WTC11 (cell line): Measurements from ENCODE around the gene LARP1B. TPM values are rescaled to one million over a fixed set of nuclear protein-coding genes. Genes with fewer than 3 reads are reported as not detected.

Source experiments
- ATAC-seq: fragments of 200-7000 bp; cut with Tn5 transposase; 2 replicates; pipeline ENCODE4 v1.10.0; 2021; ENCODE audit warnings: mild to moderate bottlenecking, moderate library complexity
- CTCF ChIA-PET: fragments of 300-600 bp; sonication (Branson Sonifier 250); formaldehyde crosslinking; loops from one replicate; lab custom pipeline; 2021; ENCODE audit warnings: antibody characterized with exemption; lab: Charles Lee
- POLR2A ChIA-PET: fragments of 350-600 bp; sonication (Branson Sonifier 250); formaldehyde crosslinking; loops from one replicate; lab custom pipeline; 2021; ENCODE audit warnings: antibody characterized with exemption; lab: Charles Lee
- DNase-seq: peaks from one replicate; pipeline ENCODE4 v3.0.0; 2021; ENCODE audit warnings: low spot score
- H3K27ac Mint-ChIP-seq: 2 replicates; pipeline ENCODE4 v1.8.0; 2021; ENCODE audit warnings: mixed read lengths
- H3K27me3 Mint-ChIP-seq: 2 replicates; pipeline ENCODE4 v1.8.0; 2021; ENCODE audit warnings: low read depth, mild to moderate bottlenecking, moderate library complexity, mixed read lengths
- H3K36me3 Mint-ChIP-seq: 2 replicates; pipeline ENCODE4 v1.8.0; 2021; ENCODE audit warnings: mixed read lengths
- H3K4me1 Mint-ChIP-seq: 2 replicates; pipeline ENCODE4 v1.8.0; 2022; ENCODE audit warnings: mixed read lengths
- H3K4me3 Mint-ChIP-seq: 2 replicates; pipeline ENCODE4 v1.8.0; 2021; ENCODE audit warnings: mild to moderate bottlenecking, moderate library complexity, mixed read lengths
- H3K9me3 Mint-ChIP-seq: 2 replicates; pipeline ENCODE4 v1.8.0; 2021; ENCODE audit warnings: mixed read lengths
- CREM ChIP-seq: sonication (generic); formaldehyde crosslinking; IDR thresholded peaks from 2 replicates; pipeline ENCODE4 v1.8.1; 2022; ENCODE audit warnings: mild to moderate bottlenecking, missing genetic modification reagents, moderate library complexity
- ELF4 ChIP-seq: sonication (generic); formaldehyde crosslinking; IDR thresholded peaks from 2 replicates; pipeline ENCODE4 v1.8.1; 2022; ENCODE audit warnings: low read depth, mild to moderate bottlenecking, moderate library complexity, missing genetic modification reagents
- EMX1 ChIP-seq: fragments of 250-450 bp; sonication (Bioruptor Pico); IDR thresholded peaks from 2 replicates; pipeline ENCODE4 v1.8.0; 2021; ENCODE audit warnings: mild to moderate bottlenecking
- FOXK1 ChIP-seq: sonication (generic); formaldehyde crosslinking; IDR thresholded peaks from 2 replicates; pipeline ENCODE4 v1.8.0; 2022; ENCODE audit warnings: mild to moderate bottlenecking, moderate library complexity, missing genetic modification reagents
- GTF2I ChIP-seq: fragments of 250-450 bp; sonication (Bioruptor Pico); conservative IDR thresholded peaks from 2 replicates; pipeline ENCODE4 v1.4.0; 2021; ENCODE audit warnings: mild to moderate bottlenecking
- IRF2 ChIP-seq: sonication (generic); formaldehyde crosslinking; IDR thresholded peaks from 2 replicates; pipeline ENCODE4 v1.8.0; 2022; ENCODE audit warnings: low read depth, missing genetic modification reagents, borderline replicate concordance
- MXD4 ChIP-seq: fragments of 250-450 bp; sonication (Bioruptor Pico); IDR thresholded peaks from 2 replicates; pipeline ENCODE4 v1.8.0; 2021; ENCODE audit warnings: mild to moderate bottlenecking, moderate library complexity, borderline replicate concordance
- NFATC4 ChIP-seq: fragments of 250-450 bp; sonication (Bioruptor Pico); IDR thresholded peaks from 2 replicates; pipeline ENCODE4 v1.9.0; 2021; ENCODE audit warnings: mild to moderate bottlenecking
- TEAD4 ChIP-seq: sonication (generic); formaldehyde crosslinking; IDR thresholded peaks from 2 replicates; pipeline ENCODE4 v1.8.0; 2022; ENCODE audit warnings: mild to moderate bottlenecking, missing genetic modification reagents
- ZNF232 ChIP-seq: sonication (generic); formaldehyde crosslinking; IDR thresholded peaks from 2 replicates; pipeline ENCODE4 v1.8.0; 2022; ENCODE audit warnings: mild to moderate bottlenecking, missing genetic modification reagents
- ZNF396 ChIP-seq: fragments of 250-450 bp; sonication (Bioruptor Pico); IDR thresholded peaks from 2 replicates; pipeline ENCODE4 v1.8.0; 2021; ENCODE audit warnings: mild to moderate bottlenecking, moderate library complexity, borderline replicate concordance
- ZNF671 ChIP-seq: fragments of 250-450 bp; sonication (Bioruptor Pico); IDR thresholded peaks from 2 replicates; pipeline ENCODE4 v1.8.0; 2021; ENCODE audit warnings: mild to moderate bottlenecking
- total RNA-seq: library from RNA; stranded (reverse); gene quantifications from 3 replicates; pipeline ENCODE4 v1.2.3, GENCODE V29; 2021
- TF ChIP-seq, protein P1 (sequence below): sonication (generic); formaldehyde crosslinking; IDR thresholded peaks from 2 replicates; pipeline ENCODE4 v1.8.0; 2023; ENCODE audit warnings: missing genetic modification reagents, mild to moderate bottlenecking, borderline replicate concordance
- TF ChIP-seq, protein P2 (sequence below): sonication (generic); formaldehyde crosslinking; IDR thresholded peaks from 2 replicates; pipeline ENCODE4 v1.8.1; 2022; ENCODE audit warnings: mild to moderate bottlenecking, moderate library complexity, missing genetic modification reagents
- TF ChIP-seq, protein P3 (sequence below): sonication (generic); formaldehyde crosslinking; IDR thresholded peaks from 2 replicates; pipeline ENCODE4 v1.8.1; 2022; ENCODE audit warnings: mild to moderate bottlenecking, missing genetic modification reagents, moderate library complexity, borderline replicate concordance
- TF ChIP-seq, protein P4 (sequence below): sonication (generic); formaldehyde crosslinking; IDR thresholded peaks from 2 replicates; pipeline ENCODE4 v1.8.0; 2022; ENCODE audit warnings: mild to moderate bottlenecking, missing genetic modification reagents
- TF ChIP-seq, protein P5 (sequence below): sonication (generic); formaldehyde crosslinking; IDR thresholded peaks from 2 replicates; pipeline ENCODE4 v1.8.1; 2022; ENCODE audit warnings: low read depth, mild to moderate bottlenecking, moderate library complexity, missing genetic modification reagents, borderline replicate concordance

The LARP1B gene
- total RNA-seq, 1 experiment from 2014 or later = 35.6 TPM

DNA sequence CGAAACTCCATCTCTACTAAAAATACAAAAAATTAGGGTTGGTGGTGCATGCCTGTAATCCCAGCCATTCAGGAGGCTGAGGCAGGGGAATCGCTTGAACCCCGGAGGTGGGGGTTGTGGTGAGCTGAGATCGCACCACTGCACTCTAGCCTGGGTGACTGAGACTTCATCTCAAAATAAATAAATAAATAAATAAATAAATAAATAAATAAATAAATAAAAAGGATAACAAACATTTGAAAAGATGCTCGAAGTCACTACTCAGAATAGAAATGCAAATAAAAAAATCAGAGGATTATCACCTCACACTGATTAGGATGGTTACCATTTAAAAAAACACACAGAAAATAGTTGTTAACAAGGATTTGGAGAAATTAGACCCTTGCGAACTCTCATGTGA, 73.8 kb downstream of the LARP1B start:
- ChIA-PET POLR2A (no interaction called here), CTCF (no interaction called here)
- Mint-ChIP-seq H3K36me3 (peaks cover 39% of the 10 kb centered on the region), H3K27me3 (no peaks in the 10 kb centered on the region), H3K4me1 (no peaks in the 10 kb centered on the region), H3K4me3 (no peak overlapping the region), H3K9me3 (peaks cover 30% of the 10 kb centered on the region), H3K27ac (no peak overlapping the region)
- ATAC-seq = no peak
- DNase-seq = no peak
- TF ChIP-seq, protein P1, sequence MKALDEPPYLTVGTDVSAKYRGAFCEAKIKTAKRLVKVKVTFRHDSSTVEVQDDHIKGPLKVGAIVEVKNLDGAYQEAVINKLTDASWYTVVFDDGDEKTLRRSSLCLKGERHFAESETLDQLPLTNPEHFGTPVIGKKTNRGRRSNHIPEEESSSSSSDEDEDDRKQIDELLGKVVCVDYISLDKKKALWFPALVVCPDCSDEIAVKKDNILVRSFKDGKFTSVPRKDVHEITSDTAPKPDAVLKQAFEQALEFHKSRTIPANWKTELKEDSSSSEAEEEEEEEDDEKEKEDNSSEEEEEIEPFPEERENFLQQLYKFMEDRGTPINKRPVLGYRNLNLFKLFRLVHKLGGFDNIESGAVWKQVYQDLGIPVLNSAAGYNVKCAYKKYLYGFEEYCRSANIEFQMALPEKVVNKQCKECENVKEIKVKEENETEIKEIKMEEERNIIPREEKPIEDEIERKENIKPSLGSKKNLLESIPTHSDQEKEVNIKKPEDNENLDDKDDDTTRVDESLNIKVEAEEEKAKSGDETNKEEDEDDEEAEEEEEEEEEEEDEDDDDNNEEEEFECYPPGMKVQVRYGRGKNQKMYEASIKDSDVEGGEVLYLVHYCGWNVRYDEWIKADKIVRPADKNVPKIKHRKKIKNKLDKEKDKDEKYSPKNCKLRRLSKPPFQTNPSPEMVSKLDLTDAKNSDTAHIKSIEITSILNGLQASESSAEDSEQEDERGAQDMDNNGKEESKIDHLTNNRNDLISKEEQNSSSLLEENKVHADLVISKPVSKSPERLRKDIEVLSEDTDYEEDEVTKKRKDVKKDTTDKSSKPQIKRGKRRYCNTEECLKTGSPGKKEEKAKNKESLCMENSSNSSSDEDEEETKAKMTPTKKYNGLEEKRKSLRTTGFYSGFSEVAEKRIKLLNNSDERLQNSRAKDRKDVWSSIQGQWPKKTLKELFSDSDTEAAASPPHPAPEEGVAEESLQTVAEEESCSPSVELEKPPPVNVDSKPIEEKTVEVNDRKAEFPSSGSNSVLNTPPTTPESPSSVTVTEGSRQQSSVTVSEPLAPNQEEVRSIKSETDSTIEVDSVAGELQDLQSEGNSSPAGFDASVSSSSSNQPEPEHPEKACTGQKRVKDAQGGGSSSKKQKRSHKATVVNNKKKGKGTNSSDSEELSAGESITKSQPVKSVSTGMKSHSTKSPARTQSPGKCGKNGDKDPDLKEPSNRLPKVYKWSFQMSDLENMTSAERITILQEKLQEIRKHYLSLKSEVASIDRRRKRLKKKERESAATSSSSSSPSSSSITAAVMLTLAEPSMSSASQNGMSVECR (CRISPR knock-in tag) = no peak

DNA sequence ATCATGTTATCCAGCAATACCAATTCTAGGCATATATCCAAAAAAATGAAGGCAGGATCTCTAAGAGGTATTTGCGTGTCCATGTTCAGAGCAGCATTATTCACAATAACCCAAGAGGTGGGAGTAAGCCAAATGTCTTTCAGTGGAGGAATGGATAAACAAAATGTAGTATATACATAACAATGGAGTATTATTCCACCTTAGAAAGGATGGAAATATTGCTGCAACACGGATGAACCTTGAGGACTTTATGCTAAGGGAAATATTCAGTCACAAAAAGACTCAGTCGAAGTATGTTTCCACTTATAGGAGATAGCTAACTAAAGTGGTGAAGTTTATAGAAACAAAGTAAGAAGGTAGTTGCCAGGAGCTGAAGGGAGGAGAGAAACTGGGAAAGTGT, 74.3 kb downstream of the LARP1B start:
- CTCF ChIA-PET = no interaction called here

More for the DNA sequence above, 74.3 kb downstream of the LARP1B start:
- TF ChIP-seq ZNF396 (CRISPR knock-in tag) (no peak), ZNF671 (CRISPR knock-in tag) (no peak), GTF2I (CRISPR knock-in tag) (no peak), EMX1 (no peak), ELF4 (CRISPR knock-in tag) (no peak), CREM (CRISPR knock-in tag) (no peak), FOXK1 (CRISPR knock-in tag) (no peak), NFATC4 (CRISPR knock-in tag) (no peak), TEAD4 (no peak), MXD4 (CRISPR knock-in tag) (no peak), IRF2 (CRISPR knock-in tag) (no peak), ZNF232 (CRISPR knock-in tag) (no peak)
- TF ChIP-seq, protein P2, sequence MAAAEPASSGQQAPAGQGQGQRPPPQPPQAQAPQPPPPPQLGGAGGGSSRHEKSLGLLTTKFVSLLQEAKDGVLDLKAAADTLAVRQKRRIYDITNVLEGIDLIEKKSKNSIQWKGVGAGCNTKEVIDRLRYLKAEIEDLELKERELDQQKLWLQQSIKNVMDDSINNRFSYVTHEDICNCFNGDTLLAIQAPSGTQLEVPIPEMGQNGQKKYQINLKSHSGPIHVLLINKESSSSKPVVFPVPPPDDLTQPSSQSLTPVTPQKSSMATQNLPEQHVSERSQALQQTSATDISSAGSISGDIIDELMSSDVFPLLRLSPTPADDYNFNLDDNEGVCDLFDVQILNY (CRISPR knock-in tag) = no peak
- TF ChIP-seq, protein P1 (CRISPR knock-in tag) = no peak
- TF ChIP-seq, protein P3, sequence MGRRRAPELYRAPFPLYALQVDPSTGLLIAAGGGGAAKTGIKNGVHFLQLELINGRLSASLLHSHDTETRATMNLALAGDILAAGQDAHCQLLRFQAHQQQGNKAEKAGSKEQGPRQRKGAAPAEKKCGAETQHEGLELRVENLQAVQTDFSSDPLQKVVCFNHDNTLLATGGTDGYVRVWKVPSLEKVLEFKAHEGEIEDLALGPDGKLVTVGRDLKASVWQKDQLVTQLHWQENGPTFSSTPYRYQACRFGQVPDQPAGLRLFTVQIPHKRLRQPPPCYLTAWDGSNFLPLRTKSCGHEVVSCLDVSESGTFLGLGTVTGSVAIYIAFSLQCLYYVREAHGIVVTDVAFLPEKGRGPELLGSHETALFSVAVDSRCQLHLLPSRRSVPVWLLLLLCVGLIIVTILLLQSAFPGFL (CRISPR knock-in tag) = no peak
- TF ChIP-seq, protein P4, sequence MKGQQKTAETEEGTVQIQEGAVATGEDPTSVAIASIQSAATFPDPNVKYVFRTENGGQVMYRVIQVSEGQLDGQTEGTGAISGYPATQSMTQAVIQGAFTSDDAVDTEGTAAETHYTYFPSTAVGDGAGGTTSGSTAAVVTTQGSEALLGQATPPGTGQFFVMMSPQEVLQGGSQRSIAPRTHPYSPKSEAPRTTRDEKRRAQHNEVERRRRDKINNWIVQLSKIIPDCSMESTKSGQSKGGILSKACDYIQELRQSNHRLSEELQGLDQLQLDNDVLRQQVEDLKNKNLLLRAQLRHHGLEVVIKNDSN (CRISPR knock-in tag) = no peak
- TF ChIP-seq, protein P5, sequence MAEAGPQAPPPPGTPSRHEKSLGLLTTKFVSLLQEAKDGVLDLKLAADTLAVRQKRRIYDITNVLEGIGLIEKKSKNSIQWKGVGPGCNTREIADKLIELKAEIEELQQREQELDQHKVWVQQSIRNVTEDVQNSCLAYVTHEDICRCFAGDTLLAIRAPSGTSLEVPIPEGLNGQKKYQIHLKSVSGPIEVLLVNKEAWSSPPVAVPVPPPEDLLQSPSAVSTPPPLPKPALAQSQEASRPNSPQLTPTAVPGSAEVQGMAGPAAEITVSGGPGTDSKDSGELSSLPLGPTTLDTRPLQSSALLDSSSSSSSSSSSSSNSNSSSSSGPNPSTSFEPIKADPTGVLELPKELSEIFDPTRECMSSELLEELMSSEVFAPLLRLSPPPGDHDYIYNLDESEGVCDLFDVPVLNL (CRISPR knock-in tag) = no peak
- Mint-ChIP-seq H3K4me1 (no peaks in the 10 kb centered on the region), H3K27ac (peak overlapping the region; percentile 25; the same call in 1 of the 2 replicates), H3K4me3 (no peak overlapping the region), H3K36me3 (peaks cover 36% of the 10 kb centered on the region), H3K9me3 (peaks cover 30% of the 10 kb centered on the region), H3K27me3 (no peaks in the 10 kb centered on the region)
- POLR2A ChIA-PET = interaction anchor here (0.7 kb wide), 1 partner anchor 1682 kb away, joined by 4 read pairs; no protein-coding TSS in a partner anchor
- ATAC-seq (no peak), DNase-seq (no peak)
